K562 (cell line): Measurements from ENCODE around the gene GIPR. TPM values are rescaled to one million over a fixed set of nuclear protein-coding genes. Genes with fewer than 3 reads are reported as not detected.

Experiments
- CBX1 ChIP-seq: sonication (generic); IDR thresholded peaks from 2 replicates; pipeline ENCODE4 v1.6.1; 2016; ENCODE audit warnings: antibody characterized with exemption, low read depth, mild to moderate bottlenecking
- PREB ChIP-seq: sonication (generic); formaldehyde crosslinking; IDR thresholded peaks from 2 replicates; pipeline ENCODE4 v1.8.1; 2023; ENCODE audit warnings: mild to moderate bottlenecking, missing genetic modification reagents
- RBM17 ChIP-seq: fragments of 200-400 bp; formaldehyde crosslinking; IDR thresholded peaks from 2 replicates; pipeline ENCODE4 v1.6.1; 2017; ENCODE audit warnings: low read depth, mild to moderate bottlenecking, low read length, borderline replicate concordance
- ZNF277 ChIP-seq: fragments of 250-450 bp; sonication (Bioruptor Pico); IDR thresholded peaks from 2 replicates; pipeline ENCODE4 v1.8.0; 2022; ENCODE audit warnings: inconsistent platforms, mild to moderate bottlenecking, moderate library complexity, borderline replicate concordance
- polyA plus RNA-seq, 8 experiments: library from polyadenylated mRNA; depleted of rRNA in 4 of 8; stranded (reverse) in 5 of 8; unstranded in 3 of 8; fragments of >200 nt; fragmentation: Nextera tagmentation in 2 of 8; fragmentation: Illumina TruSeq in 1 of 8; extraction: Ambion mirVana in 2 of 8; extraction: Trizol in 1 of 8; gene quantifications; 2 replicates each; pipeline versions ENCODE4 v1.2.1 to v1.2.3, GENCODE V29; 2011 to 2014; ENCODE audit warnings: inconsistent platforms in 1 of 8, missing spikeins in 1 of 8
- total RNA-seq, 7 experiments: library from RNA; depleted of rRNA in 6 of 7; stranded (reverse); fragments of >200 nt in 6 of 7; fragmentation: Illumina TruSeq in 2 of 7; extraction: Trizol in 2 of 7; gene quantifications; 2 replicates each; pipeline versions ENCODE4 v1.2.1 to v1.2.3, GENCODE V29; 2011 to 2021; ENCODE audit warnings: low replicate concordance in 1 of 7

Gene GIPR
- total and polyA plus RNA-seq, 9 of the 15 experiments (the other 6 are each of a cell fraction or from before 2014, with no cell fraction given) = 2.2 to 26.8 (median 12.7) TPM

- no peak for TF ChIP-seq ZNF277 (CRISPR knock-in tag)
- no peak for TF ChIP-seq RBM17
- TF ChIP-seq PREB (CRISPR knock-in tag) = no peak
- no peak for TF ChIP-seq CBX1
These were observed 24.7 kb upstream of the GIPR start (continued) for GRCh38 chr19:45643024-45643926.
